GM13977 (cell line): ENCODE results near the gene FRMPD1.
"Not testable (repeated sequence)": the region's sequence is repeated elsewhere in the genome, so short reads cannot be mapped to it uniquely, and the experiment has no call there.

Experiments used
- DNase-seq: peaks from one replicate; pipeline ENCODE4 v3.0.0; 2012; ENCODE audit warnings: low spot score
- CTCF ChIP-seq: IDR thresholded peaks from 2 replicates; pipeline ENCODE4 v1.5.1; 2012; ENCODE audit warnings: mild to moderate bottlenecking, control low read depth; ENCODE audit not compliant: insufficient read depth; ENCODE audit errors: extremely low read depth, missing control alignments
- in situ Hi-C: fragments of 300-500 bp; cut with MboI; formaldehyde crosslinking; loops from one replicate; pipeline ENCODE4 v1.12.0; 2022; ENCODE audit warnings: low sequenced_read_pairs, low pct_unique_long_range_greater_than_20kb, mixed read lengths, inconsistent platforms; ENCODE audit not compliant: unreplicated experiment

FRMPD1 gene

DNA sequence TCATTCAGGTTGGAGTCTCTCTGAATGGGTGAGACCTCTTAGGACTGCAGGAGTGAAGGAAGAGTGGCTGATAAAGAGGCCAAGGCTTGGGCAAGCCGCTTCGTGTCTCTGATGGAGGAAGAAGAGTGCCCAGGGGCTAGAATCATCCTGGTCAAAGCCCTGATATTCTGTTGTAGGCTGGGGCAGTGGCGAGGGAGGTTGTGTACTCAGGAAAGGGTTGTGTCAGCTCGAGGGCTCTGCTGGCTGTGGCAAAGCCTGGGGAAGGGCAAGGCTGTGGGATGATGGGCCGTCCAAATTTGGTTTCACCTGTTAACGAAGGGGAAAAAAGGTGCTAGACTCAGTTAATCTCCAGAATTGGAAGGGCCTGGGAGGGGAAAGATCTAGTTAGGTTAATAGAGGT lies 100.4 kb downstream of the FRMPD1 start:
- DNase-seq = no peak
- no peak for TF ChIP-seq CTCF
- in situ Hi-C loops = no loop called here

- DNase-seq, in situ Hi-C loops: not testable (repeated sequence)
These were observed 101.0 kb downstream of the FRMPD1 start for GRCh38 chr9:37751704-37752103.

- in situ Hi-C loops, DNase-seq: not testable (repeated sequence)
These were observed 101.4 kb downstream of the FRMPD1 start for GRCh38 chr9:37752112-37752511.

DNA sequence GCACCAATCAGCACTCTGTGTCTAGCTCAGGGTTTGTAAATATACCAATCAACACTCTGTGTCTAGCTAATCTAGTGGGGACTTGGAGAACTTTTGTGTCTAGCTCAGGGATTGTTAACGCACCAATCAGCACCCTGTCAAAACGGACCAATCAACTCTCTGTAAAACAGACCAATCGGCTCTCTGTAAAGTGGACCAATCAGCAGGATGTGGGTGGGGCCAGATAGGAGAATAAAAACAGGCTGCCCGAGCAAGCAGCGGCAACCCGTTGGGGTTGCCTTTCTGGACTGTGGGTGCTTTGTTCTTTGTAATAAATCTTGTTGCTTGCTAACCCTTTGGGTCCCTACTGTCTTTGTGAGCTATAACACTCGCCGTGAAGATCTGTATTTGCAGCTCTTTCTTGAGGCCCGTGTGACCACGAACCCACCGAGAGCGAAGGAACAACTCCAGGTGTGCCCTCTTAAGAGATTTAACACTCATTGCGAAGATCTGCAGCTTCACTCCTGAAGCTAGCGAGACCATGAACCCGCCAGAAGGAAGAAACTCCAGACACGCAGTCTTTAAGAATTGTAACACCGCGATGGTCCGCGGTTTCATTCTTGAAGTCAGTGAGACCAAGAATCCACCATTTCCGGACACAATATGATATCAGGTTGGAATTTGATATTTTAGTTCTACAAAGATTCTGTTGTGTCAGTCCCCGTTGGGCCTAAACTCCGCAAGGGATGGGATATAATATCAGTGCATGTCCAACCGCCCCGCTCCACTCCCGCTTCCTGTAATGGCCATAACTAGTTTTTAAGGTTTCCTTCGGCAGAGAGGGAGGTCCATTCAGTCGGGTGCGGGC lies 102.1 kb downstream of the FRMPD1 start:
- in situ Hi-C loops = no loop called here
- TF ChIP-seq CTCF = no peak
- DNase-seq = no peak

GRCh38 chr9:37753489-37754190 lies 102.9 kb downstream of the FRMPD1 start, which contains the start of gene TRMT10B:
Gene TRMT10B (plus strand): TSS chr9:37753805. CDS start chr9:37761932, 8,127 bp downstream.
- in situ Hi-C loops = no loop called here

DNA sequence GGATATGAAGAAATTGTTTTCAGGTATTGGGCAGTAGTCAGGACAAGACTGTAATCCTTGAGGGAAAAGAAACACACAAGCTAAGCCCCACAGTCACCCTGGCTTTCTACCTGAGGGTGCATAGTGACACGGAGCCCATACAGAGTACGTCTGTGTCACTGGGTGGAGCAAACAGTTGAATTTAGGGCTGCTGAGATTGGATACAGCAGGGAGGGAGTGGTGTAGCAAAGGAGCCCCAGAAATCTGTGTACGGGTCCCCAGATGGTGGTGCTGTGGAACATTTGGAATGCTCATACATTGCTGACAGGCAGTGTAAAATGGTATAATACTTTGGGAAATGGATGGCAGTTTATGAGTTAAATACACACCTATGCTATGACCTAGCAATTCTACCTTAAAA lies 108.0 kb downstream of the FRMPD1 start:
- DNase-seq = no peak
- TF ChIP-seq CTCF = no peak
- in situ Hi-C loops = no loop called here

More at GRCh38 chr9:37753489-37754190, 102.9 kb downstream of the FRMPD1 start, which contains the start of gene TRMT10B:
- DNase-seq = peak; percentile 91
- TF ChIP-seq CTCF = no peak

GRCh38 chr9:37760416-37761161 lies 109.8 kb downstream of the FRMPD1 start:
- no peak for DNase-seq
- in situ Hi-C loops = no loop called here
- no peak for TF ChIP-seq CTCF
